ENCODE measurements around the gene SOX30. TPM values are rescaled to one million over a fixed set of nuclear protein-coding genes. Genes with fewer than 3 reads are reported as not detected.

Gene SOX30
- total and polyA plus RNA-seq, 12 donors, result 0.03 to 0.72 (median 0.20) TPM; not detected in 5

DNA sequence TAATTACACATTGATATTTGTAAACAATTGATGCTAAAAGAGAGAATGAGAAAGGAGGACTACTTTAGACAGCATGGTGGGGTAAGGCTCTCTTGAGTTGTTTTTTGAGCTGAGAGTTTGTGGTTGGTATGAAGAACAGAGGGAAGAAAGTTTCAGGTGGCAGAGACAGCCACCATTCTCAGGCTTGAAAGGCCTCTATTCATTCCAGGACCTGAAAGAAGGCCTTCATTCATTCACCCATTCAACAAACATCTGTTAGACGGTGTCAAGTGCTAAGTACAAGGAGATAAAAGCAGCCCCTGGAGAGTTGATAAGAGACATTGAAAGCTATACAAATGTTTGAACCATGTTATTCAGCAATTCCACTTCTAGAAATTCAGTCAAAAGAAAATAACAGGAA, 55.0 kb downstream of the SOX30 start:
- WGBS, 4 donors, result 76 to 93% (median 84%) methylated on average over 1 of the region's 1 CpG
- no peak overlapping the region for H3K4me3 ChIP-seq
- H3K36me3 ChIP-seq (replicated peaks in 1 of 2), result no peaks in the 10 kb centered on the region
- H3K4me1 ChIP-seq (replicated peaks in 1 of 2), result no peaks in the 10 kb centered on the region
- H3K27ac ChIP-seq, result no peak overlapping the region
- no peaks in the 10 kb centered on the region for H3K9me3 ChIP-seq (replicated peaks in 1 of 3)
- H3K27me3 ChIP-seq, result no peaks in the 10 kb centered on the region
- intact Hi-C loops (cut with DNase I), result no loop called here
- DNase-seq, result no peak
- TF ChIP-seq POLR2A (IDR thresholded peaks at IDR 0.05), result no peak
- TF ChIP-seq, protein P1, sequence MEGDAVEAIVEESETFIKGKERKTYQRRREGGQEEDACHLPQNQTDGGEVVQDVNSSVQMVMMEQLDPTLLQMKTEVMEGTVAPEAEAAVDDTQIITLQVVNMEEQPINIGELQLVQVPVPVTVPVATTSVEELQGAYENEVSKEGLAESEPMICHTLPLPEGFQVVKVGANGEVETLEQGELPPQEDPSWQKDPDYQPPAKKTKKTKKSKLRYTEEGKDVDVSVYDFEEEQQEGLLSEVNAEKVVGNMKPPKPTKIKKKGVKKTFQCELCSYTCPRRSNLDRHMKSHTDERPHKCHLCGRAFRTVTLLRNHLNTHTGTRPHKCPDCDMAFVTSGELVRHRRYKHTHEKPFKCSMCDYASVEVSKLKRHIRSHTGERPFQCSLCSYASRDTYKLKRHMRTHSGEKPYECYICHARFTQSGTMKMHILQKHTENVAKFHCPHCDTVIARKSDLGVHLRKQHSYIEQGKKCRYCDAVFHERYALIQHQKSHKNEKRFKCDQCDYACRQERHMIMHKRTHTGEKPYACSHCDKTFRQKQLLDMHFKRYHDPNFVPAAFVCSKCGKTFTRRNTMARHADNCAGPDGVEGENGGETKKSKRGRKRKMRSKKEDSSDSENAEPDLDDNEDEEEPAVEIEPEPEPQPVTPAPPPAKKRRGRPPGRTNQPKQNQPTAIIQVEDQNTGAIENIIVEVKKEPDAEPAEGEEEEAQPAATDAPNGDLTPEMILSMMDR (IDR thresholded peaks at IDR 0.05), result no peak

DNA sequence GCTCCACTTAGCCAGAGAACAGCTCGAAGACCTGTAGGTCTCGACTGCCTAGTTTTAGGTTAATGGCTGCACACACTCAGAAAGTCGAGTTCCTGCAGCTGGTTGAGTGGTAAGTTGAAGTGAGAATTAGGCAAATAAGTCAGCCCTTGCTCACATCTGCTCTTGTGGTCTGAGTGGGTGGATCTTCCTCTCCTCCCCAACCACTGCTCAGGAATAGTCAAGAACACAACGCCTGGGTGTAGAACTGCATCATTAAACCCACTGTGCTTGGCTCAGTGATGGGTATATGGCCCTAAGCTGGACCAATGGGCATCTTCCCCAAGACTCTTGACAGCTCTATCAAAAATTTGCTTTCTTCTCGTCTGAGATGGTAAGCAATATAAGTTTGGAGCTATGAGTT, 55.8 kb downstream of the SOX30 start:
- WGBS, 4 donors, result 71 to 78% (median 75%) methylated on average over 5 of the region's 5 CpGs
- no peak overlapping the region for H3K4me3 ChIP-seq
- H3K9me3 ChIP-seq (replicated peaks in 1 of 3), result no peaks in the 10 kb centered on the region
- H3K27ac ChIP-seq, result no peak overlapping the region
- intact Hi-C loops (cut with DNase I), result no loop called here
- DNase-seq, result no peak
- no peaks in the 10 kb centered on the region for H3K36me3 ChIP-seq (replicated peaks in 1 of 2)
- TF ChIP-seq POLR2A (IDR thresholded peaks at IDR 0.05), result no peak
- TF ChIP-seq, protein P1 (IDR thresholded peaks at IDR 0.05), result no peak
- no peaks in the 10 kb centered on the region for H3K4me1 ChIP-seq (replicated peaks in 1 of 2)
- H3K27me3 ChIP-seq, result no peaks in the 10 kb centered on the region

DNA sequence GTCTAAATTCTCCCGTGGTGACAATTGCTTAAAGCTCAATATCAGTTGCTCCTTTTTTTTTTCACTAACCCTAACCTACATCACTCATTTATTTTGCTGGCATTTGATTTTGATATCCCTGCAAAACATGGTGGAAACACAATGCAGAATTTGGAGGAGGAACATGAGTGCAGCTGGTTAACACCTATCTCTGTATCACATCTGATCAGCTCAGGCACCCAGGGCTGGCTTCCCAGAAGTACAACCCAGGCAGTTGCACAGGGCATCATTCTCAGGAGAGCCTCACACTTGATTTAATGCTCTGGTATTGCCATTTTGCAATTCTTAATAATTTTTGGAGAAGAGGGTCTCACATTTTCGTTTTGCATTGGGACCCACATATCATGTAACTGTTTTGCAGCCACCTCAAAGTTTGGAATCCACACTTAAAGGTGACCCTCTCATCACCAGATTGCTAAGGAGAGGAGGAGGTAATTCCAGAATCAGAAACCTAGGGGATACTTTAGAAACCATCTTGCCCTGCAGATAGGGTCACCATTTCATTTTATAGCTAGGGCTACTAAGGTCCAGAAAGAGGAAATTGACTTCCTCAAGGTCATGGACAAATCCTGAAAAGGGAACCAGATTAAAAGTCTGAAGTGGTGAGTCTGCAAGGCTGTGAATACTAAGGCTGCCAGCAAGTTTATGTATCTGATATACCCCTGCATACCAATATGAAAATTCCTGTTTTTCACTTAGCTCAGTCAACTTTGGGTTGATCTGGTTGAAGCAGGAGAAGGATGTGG, 57.4 kb downstream of the SOX30 start:
- 51 to 54% (median 52%) methylated on average over 2 of the region's 2 CpGs for WGBS, 4 donors
- H3K4me1 ChIP-seq (replicated peaks in 1 of 2), result no peaks in the 10 kb centered on the region
- TF ChIP-seq, protein P1 (IDR thresholded peaks at IDR 0.05), result no peak
- TF ChIP-seq POLR2A (IDR thresholded peaks at IDR 0.05), result no peak
- H3K27me3 ChIP-seq, result no peaks in the 10 kb centered on the region
- H3K27ac ChIP-seq, result no peak overlapping the region
- DNase-seq, result no peak
- H3K9me3 ChIP-seq (replicated peaks in 1 of 3), result no peaks in the 10 kb centered on the region
- no peak overlapping the region for H3K4me3 ChIP-seq
- intact Hi-C loops (cut with DNase I), result loop anchor here in 1 of 2 donors (2.0 kb wide), 1 partner anchor 14 kb away; no protein-coding TSS in a partner anchor
- no peaks in the 10 kb centered on the region for H3K36me3 ChIP-seq (replicated peaks in 1 of 2)

DNA sequence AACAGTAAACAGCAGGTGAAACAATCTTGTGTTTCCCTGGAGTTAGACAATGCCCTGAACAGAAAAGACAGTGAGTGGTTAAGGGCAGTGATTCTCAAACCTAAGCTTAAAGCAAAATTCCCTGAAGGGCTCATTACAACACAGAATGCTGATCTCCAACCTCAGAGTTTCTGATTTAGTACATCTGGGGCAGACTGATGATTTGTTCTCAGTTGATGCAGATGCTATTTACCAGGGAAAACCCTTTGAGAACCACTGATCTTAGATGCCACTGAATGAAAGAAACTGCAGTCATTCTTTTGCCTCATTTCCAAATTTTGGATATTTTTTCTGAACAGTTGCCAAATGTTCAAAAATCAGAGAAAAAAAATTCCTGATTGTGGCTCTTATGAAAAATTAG, 58.0 kb downstream of the SOX30 start:
- TF ChIP-seq, protein P1 (IDR thresholded peaks at IDR 0.05), result no peak
- no peak for TF ChIP-seq POLR2A (IDR thresholded peaks at IDR 0.05)
- Histone ChIP-seq H3K9me3 (replicated peaks in 1 of 3) (no peaks in the 10 kb centered on the region), H3K36me3 (replicated peaks in 1 of 2) (no peaks in the 10 kb centered on the region), H3K4me3 (no peak overlapping the region), H3K27ac (no peak overlapping the region), H3K4me1 (replicated peaks in 1 of 2) (no peaks in the 10 kb centered on the region), H3K27me3 (no peaks in the 10 kb centered on the region)
- DNase-seq, result no peak
- intact Hi-C loops (cut with DNase I), result loop anchor here in 1 of 2 donors (2.0 kb wide), 1 partner anchor 13 kb away; no protein-coding TSS in a partner anchor

Data from adrenal gland (tissue), 12 donors.